Measurements from ENCODE around the gene OLFML2A. TPM values are rescaled to one million over a fixed set of nuclear protein-coding genes. Genes with fewer than 3 reads are reported as not detected.

OLFML2A gene
- total and polyA plus RNA-seq, 3 experiments from 2014 or later, result not detected

GRCh38 chr9:124788542-124789217 is 11.7 kb downstream of the OLFML2A start:
- H3K9me3 Mint-ChIP-seq, result no peaks in the 10 kb centered on the region
- Histone ChIP-seq H3K27ac (ENCODE audit: low read depth, low read length) (no peak overlapping the region), H3K4me3 (ENCODE audit: low read length) (no peak overlapping the region), H3K9me3 (ENCODE audit: low read length) (no peaks in the 10 kb centered on the region), H3K27me3 (ENCODE audit: insufficient read depth, low read length, poor library complexity, severe bottlenecking) (no peaks in the 10 kb centered on the region), H3K36me3 (ENCODE audit: insufficient read depth, low read length) (no peaks in the 10 kb centered on the region), H3K4me1 (ENCODE audit: insufficient read depth, low read length) (no peaks in the 10 kb centered on the region)
- H3K4me1 Mint-ChIP-seq, result no peaks in the 10 kb centered on the region
- no peak overlapping the region for H3K4me3 Mint-ChIP-seq
- no peak overlapping the region for H3K27ac Mint-ChIP-seq
- H3K27me3 Mint-ChIP-seq, result peaks cover 4 to 10% of the 10 kb centered on the region in 2 donors
- CTCF ChIA-PET, result no interaction called here
- POLR2A ChIA-PET, result no interaction called here
- no peak for DNase-seq
- H3K36me3 Mint-ChIP-seq, result no peaks in the 10 kb centered on the region

GRCh38 chr9:124789531-124789930 is 12.6 kb downstream of the OLFML2A start:
- DNase-seq, result no peak
- H3K27ac ChIP-seq (ENCODE audit: low read depth, low read length), result no peak overlapping the region
- H3K4me3 Mint-ChIP-seq, result no peak overlapping the region
- H3K9me3 ChIP-seq (ENCODE audit: low read length), result no peaks in the 10 kb centered on the region
- H3K4me1 ChIP-seq (ENCODE audit: insufficient read depth, low read length), result no peaks in the 10 kb centered on the region
- ChIA-PET POLR2A (no interaction called here), CTCF (no interaction called here)
- H3K36me3 ChIP-seq (ENCODE audit: insufficient read depth, low read length), result no peaks in the 10 kb centered on the region
- H3K27me3 Mint-ChIP-seq, result peaks cover 4 to 14% of the 10 kb centered on the region in 2 donors
- no peaks in the 10 kb centered on the region for H3K9me3 Mint-ChIP-seq
- no peaks in the 10 kb centered on the region for H3K27me3 ChIP-seq (ENCODE audit: insufficient read depth, low read length, poor library complexity, severe bottlenecking)
- H3K36me3 Mint-ChIP-seq, result no peaks in the 10 kb centered on the region
- peak overlapping the region in 1 of 8 donors; percentile 47 for H3K27ac Mint-ChIP-seq
- no peaks in the 10 kb centered on the region for H3K4me1 Mint-ChIP-seq
- no peak overlapping the region for H3K4me3 ChIP-seq (ENCODE audit: low read length)

- H3K4me3 ChIP-seq (ENCODE audit: low read length), result no peak overlapping the region
- Mint-ChIP-seq H3K4me1 (no peaks in the 10 kb centered on the region), H3K27me3 (peaks cover 4 to 14% of the 10 kb centered on the region in 2 donors), H3K36me3 (no peaks in the 10 kb centered on the region), H3K4me3 (no peak overlapping the region), H3K9me3 (no peaks in the 10 kb centered on the region), H3K27ac (no peak overlapping the region)
- CTCF ChIA-PET, result interaction anchor here (1.9 kb wide), 1 partner anchor 63 kb away, joined by 7 read pairs; the partner anchor contains the start of gene WDR38
- H3K27me3 ChIP-seq (ENCODE audit: insufficient read depth, low read length, poor library complexity, severe bottlenecking), result no peaks in the 10 kb centered on the region
- no peaks in the 10 kb centered on the region for H3K9me3 ChIP-seq (ENCODE audit: low read length)
- peak in 1 of 5 donors; percentile 7 for DNase-seq
- H3K4me1 ChIP-seq (ENCODE audit: insufficient read depth, low read length), result no peaks in the 10 kb centered on the region
- H3K36me3 ChIP-seq (ENCODE audit: insufficient read depth, low read length), result no peaks in the 10 kb centered on the region
- POLR2A ChIA-PET, result no interaction called here
- no peak overlapping the region for H3K27ac ChIP-seq (ENCODE audit: low read depth, low read length)
Measured at GRCh38 chr9:124790301-124790700, 13.4 kb downstream of the OLFML2A start.

GRCh38 chr9:124790801-124791505 is 14.0 kb downstream of the OLFML2A start:
- Mint-ChIP-seq H3K9me3 (no peaks in the 10 kb centered on the region), H3K27me3 (peaks cover 4 to 14% of the 10 kb centered on the region in 2 donors), H3K4me3 (no peak overlapping the region), H3K4me1 (no peaks in the 10 kb centered on the region), H3K27ac (no peak overlapping the region), H3K36me3 (no peaks in the 10 kb centered on the region)
- no peaks in the 10 kb centered on the region for H3K27me3 ChIP-seq (ENCODE audit: insufficient read depth, low read length, poor library complexity, severe bottlenecking)
- H3K27ac ChIP-seq (ENCODE audit: low read depth, low read length), result no peak overlapping the region
- H3K36me3 ChIP-seq (ENCODE audit: insufficient read depth, low read length), result no peaks in the 10 kb centered on the region
- DNase-seq, result peak in 1 of 5 donors; percentile 3
- no peak overlapping the region for H3K4me3 ChIP-seq (ENCODE audit: low read length)
- ChIA-PET POLR2A (no interaction called here), CTCF (interaction anchor here (1.9 kb wide), 1 partner anchor 62 kb away, joined by 7 read pairs; the partner anchor contains the start of gene WDR38)
- H3K9me3 ChIP-seq (ENCODE audit: low read length), result no peaks in the 10 kb centered on the region
- H3K4me1 ChIP-seq (ENCODE audit: insufficient read depth, low read length), result no peaks in the 10 kb centered on the region

DNA sequence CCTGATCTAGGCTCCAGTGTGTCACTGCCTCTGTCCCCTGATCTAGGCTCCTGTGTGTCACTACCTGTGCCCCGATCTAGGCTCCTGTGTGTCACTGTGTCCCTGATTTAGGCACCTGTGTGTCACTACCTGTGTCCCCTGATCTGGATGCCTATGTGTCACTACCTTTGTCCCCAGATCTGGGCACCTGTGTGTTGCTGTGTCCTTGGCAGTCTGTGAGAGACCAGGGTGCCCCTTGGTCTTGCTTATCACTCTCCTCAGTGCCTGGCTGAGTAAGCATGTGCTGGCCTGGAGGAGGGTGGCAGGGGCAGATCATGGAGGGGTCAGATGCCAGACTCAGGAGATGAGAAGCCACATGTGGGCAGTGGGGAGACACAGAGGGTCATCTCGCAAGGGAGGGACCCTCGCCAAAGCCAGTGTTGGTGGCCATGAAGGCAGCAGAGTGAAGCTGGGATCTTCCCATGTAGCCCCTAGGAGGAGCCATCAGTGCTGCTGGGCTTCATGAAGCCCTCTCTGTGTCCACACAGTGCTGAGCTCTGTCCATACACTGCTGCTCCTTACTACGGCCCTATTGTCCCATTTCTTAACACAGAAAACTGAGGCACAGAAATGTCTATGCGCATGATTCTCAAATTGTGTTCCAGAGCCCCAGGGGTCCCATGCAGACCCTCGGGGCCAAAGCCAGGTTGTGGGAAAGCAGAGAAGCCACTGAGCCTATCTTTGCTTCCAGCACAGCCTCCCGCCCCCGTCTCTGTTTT is 15.5 kb downstream of the OLFML2A start:
- peak in 1 of 5 donors; percentile 17 for DNase-seq
- no peak overlapping the region for H3K27ac ChIP-seq (ENCODE audit: low read depth, low read length)
- no peaks in the 10 kb centered on the region for H3K9me3 ChIP-seq (ENCODE audit: low read length)
- POLR2A ChIA-PET, result interaction anchor here (0.5 kb wide), 1 partner anchor 382 kb away, joined by 4 read pairs; no protein-coding TSS in a partner anchor
- CTCF ChIA-PET, result interaction anchor here (1.9 kb wide), 1 partner anchor 60 kb away, joined by 7 read pairs; the partner anchor contains the start of gene WDR38
- no peaks in the 10 kb centered on the region for H3K36me3 Mint-ChIP-seq
- H3K9me3 Mint-ChIP-seq, result no peaks in the 10 kb centered on the region
- no peak overlapping the region for H3K4me3 ChIP-seq (ENCODE audit: low read length)
- H3K27me3 ChIP-seq (ENCODE audit: insufficient read depth, low read length, poor library complexity, severe bottlenecking), result no peaks in the 10 kb centered on the region
- no peaks in the 10 kb centered on the region for H3K4me1 ChIP-seq (ENCODE audit: insufficient read depth, low read length)
- H3K27ac Mint-ChIP-seq, result no peak overlapping the region
- H3K4me3 Mint-ChIP-seq, result no peak overlapping the region
- no peaks in the 10 kb centered on the region for H3K4me1 Mint-ChIP-seq
- peaks cover 4 to 16% of the 10 kb centered on the region in 2 donors for H3K27me3 Mint-ChIP-seq
- no peaks in the 10 kb centered on the region for H3K36me3 ChIP-seq (ENCODE audit: insufficient read depth, low read length)

DNA sequence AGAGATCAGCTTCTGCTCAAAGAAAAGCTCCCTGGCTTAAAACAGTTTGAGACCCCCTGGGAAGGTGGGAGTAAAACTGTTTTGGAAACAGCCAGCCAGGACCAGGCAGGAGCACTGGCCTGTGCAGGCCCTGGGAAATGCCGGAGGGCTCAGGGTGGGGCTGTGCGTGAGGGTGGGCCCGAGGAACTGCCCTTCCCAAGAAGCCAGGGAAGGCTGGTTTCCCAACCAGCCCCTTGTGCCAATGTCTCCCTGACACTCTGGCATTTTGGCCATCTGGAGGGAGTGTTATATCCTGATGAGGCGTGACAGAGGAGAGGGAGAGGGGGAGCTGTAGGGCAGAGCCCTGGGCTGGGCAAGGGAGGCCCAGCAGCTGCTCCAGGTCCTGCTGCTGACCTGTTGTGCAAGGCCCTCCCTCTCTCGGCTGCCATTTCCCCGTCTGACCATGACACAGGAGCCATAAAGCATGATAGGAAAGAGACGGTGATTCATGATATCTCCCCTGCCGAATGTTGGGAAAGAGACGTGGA is 16.1 kb downstream of the OLFML2A start:
- H3K9me3 ChIP-seq (ENCODE audit: low read length), result no peaks in the 10 kb centered on the region
- H3K4me1 Mint-ChIP-seq, result no peaks in the 10 kb centered on the region
- no peaks in the 10 kb centered on the region for H3K36me3 Mint-ChIP-seq
- POLR2A ChIA-PET, result interaction anchor here (0.5 kb wide), 1 partner anchor 383 kb away, joined by 4 read pairs; no protein-coding TSS in a partner anchor
- no peaks in the 10 kb centered on the region for H3K9me3 Mint-ChIP-seq
- H3K27ac Mint-ChIP-seq, result no peak overlapping the region
- H3K27me3 Mint-ChIP-seq, result peaks cover 4 to 18% of the 10 kb centered on the region in 2 donors
- no peaks in the 10 kb centered on the region for H3K27me3 ChIP-seq (ENCODE audit: insufficient read depth, low read length, poor library complexity, severe bottlenecking)
- no peaks in the 10 kb centered on the region for H3K4me1 ChIP-seq (ENCODE audit: insufficient read depth, low read length)
- CTCF ChIA-PET, result interaction anchor here (1.0 kb wide), 1 partner anchor 9 kb away, joined by 3 read pairs; no protein-coding TSS in a partner anchor
- no peak overlapping the region for H3K4me3 Mint-ChIP-seq
- H3K4me3 ChIP-seq (ENCODE audit: low read length), result no peak overlapping the region
- DNase-seq, result no peak
- no peak overlapping the region for H3K27ac ChIP-seq (ENCODE audit: low read depth, low read length)
- no peaks in the 10 kb centered on the region for H3K36me3 ChIP-seq (ENCODE audit: insufficient read depth, low read length)

- ChIA-PET CTCF (interaction anchor here (1.3 kb wide), 1 partner anchor 57 kb away, joined by 3 read pairs; no protein-coding TSS in a partner anchor), POLR2A (no interaction called here)
- no peaks in the 10 kb centered on the region for H3K9me3 Mint-ChIP-seq
- Histone ChIP-seq H3K9me3 (ENCODE audit: low read length) (no peaks in the 10 kb centered on the region), H3K27me3 (ENCODE audit: insufficient read depth, low read length, poor library complexity, severe bottlenecking) (no peaks in the 10 kb centered on the region), H3K4me3 (ENCODE audit: low read length) (no peak overlapping the region), H3K4me1 (ENCODE audit: insufficient read depth, low read length) (no peaks in the 10 kb centered on the region), H3K27ac (ENCODE audit: low read depth, low read length) (no peak overlapping the region), H3K36me3 (ENCODE audit: insufficient read depth, low read length) (no peaks in the 10 kb centered on the region)
- no peak overlapping the region for H3K27ac Mint-ChIP-seq
- no peak overlapping the region for H3K4me3 Mint-ChIP-seq
- no peak for DNase-seq
- no peaks in the 10 kb centered on the region for H3K4me1 Mint-ChIP-seq
- peaks cover 7 to 18% of the 10 kb centered on the region in 2 donors for H3K27me3 Mint-ChIP-seq
- H3K36me3 Mint-ChIP-seq, result no peaks in the 10 kb centered on the region
Measured at GRCh38 chr9:124794902-124795491, 18.1 kb downstream of the OLFML2A start.

Data from CD8-positive, alpha-beta memory T cell (primary cell).